CD8-positive, alpha-beta memory T cell (primary cell): ENCODE data around the gene PIBF1. TPM values are rescaled to one million over a fixed set of nuclear protein-coding genes. Genes with fewer than 3 reads are reported as not detected.
A peak's percentile ranks its signal among the peaks of the same experiment; 100 is the strongest.
"Not testable (repeated sequence)": the region's sequence is repeated elsewhere in the genome, so short reads cannot be mapped to it uniquely, and the experiment has no call there.

Source experiments
- CTCF ChIA-PET: fragments of 350-600 bp; sonication (Branson Sonifier 250); formaldehyde crosslinking; loops from one replicate; lab custom pipeline; 2021; ENCODE audit warnings: antibody characterized with exemption; lab: Charles Lee
- POLR2A ChIA-PET: fragments of 350-600 bp; sonication (Branson Sonifier 250); formaldehyde crosslinking; loops from one replicate; lab custom pipeline; 2021; ENCODE audit warnings: antibody characterized with exemption; lab: Charles Lee
- DNase-seq, 5 donors: peaks; one replicate each; pipeline versions ENCODE4 v3.0.0 to v3.0.0-alpha.2; 2020 to 2022; ENCODE audit warnings: mixed read lengths in 1 of 5
- H3K27ac ChIP-seq: one replicate; pipeline ENCODE4 v1.7.0; 2013; ENCODE audit warnings: low read depth, mild to moderate bottlenecking, low read length, moderate library complexity
- H3K27me3 ChIP-seq: 2 replicates; pipeline ENCODE4 v1.7.0; 2013; ENCODE audit warnings: low read length, mild to moderate bottlenecking; ENCODE audit not compliant: insufficient read depth, poor library complexity, severe bottlenecking
- H3K36me3 ChIP-seq: 2 replicates; pipeline ENCODE4 v1.7.0; 2013; ENCODE audit warnings: mild to moderate bottlenecking, low read length, moderate library complexity; ENCODE audit not compliant: insufficient read depth
- H3K4me1 ChIP-seq: 2 replicates; pipeline ENCODE4 v1.7.0; 2013; ENCODE audit warnings: mild to moderate bottlenecking, low read length, moderate library complexity; ENCODE audit not compliant: insufficient read depth
- H3K4me3 ChIP-seq: 2 replicates; pipeline ENCODE4 v1.7.0; 2013; ENCODE audit warnings: mild to moderate bottlenecking, low read length
- H3K9me3 ChIP-seq: 2 replicates; pipeline ENCODE4 v1.7.0; 2013; ENCODE audit warnings: mild to moderate bottlenecking, low read length
- H3K27ac Mint-ChIP-seq, 8 donors: one replicate each; pipeline ENCODE4 v1.8.0; 2020 to 2021; ENCODE audit warnings: mixed read lengths in 8 of 8, mild to moderate bottlenecking in 6 of 8, inconsistent platforms in 3 of 8, moderate library complexity in 3 of 8
- H3K27me3 Mint-ChIP-seq, 2 donors: one replicate each; pipeline ENCODE4 v1.8.0; 2020 to 2021; ENCODE audit warnings: mixed read lengths in 2 of 2, mild to moderate bottlenecking in 1 of 2, moderate library complexity in 1 of 2
- H3K36me3 Mint-ChIP-seq, 3 donors: one replicate each; pipeline ENCODE4 v1.8.0; 2020 to 2021; ENCODE audit warnings: mixed read lengths in 3 of 3, inconsistent platforms in 1 of 3, mild to moderate bottlenecking in 1 of 3
- H3K4me1 Mint-ChIP-seq, 3 donors: one replicate each; pipeline ENCODE4 v1.8.0; 2020 to 2021; ENCODE audit warnings: mixed read lengths in 3 of 3, inconsistent platforms in 1 of 3, mild to moderate bottlenecking in 1 of 3
- H3K4me3 Mint-ChIP-seq, 7 donors: one replicate each; pipeline ENCODE4 v1.8.0; 2020 to 2021; ENCODE audit warnings: mixed read lengths in 7 of 7, mild to moderate bottlenecking in 6 of 7, moderate library complexity in 4 of 7, inconsistent platforms in 2 of 7
- H3K9me3 Mint-ChIP-seq, 5 donors: one replicate each; pipeline ENCODE4 v1.8.0; 2020 to 2022; ENCODE audit warnings: mixed read lengths in 5 of 5, mild to moderate bottlenecking in 3 of 5, moderate library complexity in 2 of 5, inconsistent platforms in 1 of 5
- polyA plus RNA-seq: library from polyadenylated mRNA; unstranded; fragments of 300-500 nt; fragmentation: Illumina TruSeq; gene quantifications from one replicate; pipeline ENCODE4 v1.2.3, GENCODE V29; 2021
- total RNA-seq, 2 experiments: library from RNA; stranded (reverse); gene quantifications; one replicate each; pipeline ENCODE4 v1.2.3, GENCODE V29; 2021

Gene PIBF1
- total and polyA plus RNA-seq, 3 experiments from 2014 or later = 17.7 to 21.7 (median 20.2) TPM

DNA sequence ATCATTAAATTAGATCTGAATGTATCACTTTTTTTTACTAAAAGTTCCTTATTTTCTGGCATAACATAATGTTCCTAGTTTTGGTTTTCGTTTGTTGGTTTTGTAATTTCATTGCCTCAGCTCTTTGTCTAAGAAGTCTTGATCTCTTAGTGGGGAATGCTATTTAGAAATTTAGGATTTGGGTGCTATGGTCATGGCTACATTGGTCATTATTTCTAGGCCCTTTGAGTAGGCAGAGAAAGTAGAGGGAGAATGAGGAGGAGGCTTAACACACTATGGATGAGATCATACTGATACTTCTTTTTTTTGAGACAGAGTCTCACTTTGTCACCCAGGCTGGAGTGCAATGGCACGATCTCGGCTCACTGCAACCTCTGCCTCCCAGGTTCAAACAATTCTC lies 41.8 kb downstream of the PIBF1 start:
- H3K9me3 Mint-ChIP-seq = no peaks in the 10 kb centered on the region
- H3K27ac Mint-ChIP-seq = peak overlapping the region in 3 of 8 donors; percentile 35 to 89 (median 66)
- H3K9me3 ChIP-seq = no peaks in the 10 kb centered on the region
- CTCF ChIA-PET = no interaction called here
- H3K27me3 Mint-ChIP-seq = no peaks in the 10 kb centered on the region
- H3K4me3 Mint-ChIP-seq = no peak overlapping the region
- POLR2A ChIA-PET = no interaction called here
- peaks cover 9 to 20% (median 13%) of the 10 kb centered on the region in 3 donors for H3K4me1 Mint-ChIP-seq
- H3K4me1 ChIP-seq = no peaks in the 10 kb centered on the region
- H3K36me3 ChIP-seq = peaks cover 8% of the 10 kb centered on the region
- no peaks in the 10 kb centered on the region for H3K27me3 ChIP-seq
- peaks cover 19 to 67% (median 23%) of the 10 kb centered on the region in 3 donors for H3K36me3 Mint-ChIP-seq
- H3K4me3 ChIP-seq = no peak overlapping the region
- no peak overlapping the region for H3K27ac ChIP-seq
- no peak for DNase-seq

DNA sequence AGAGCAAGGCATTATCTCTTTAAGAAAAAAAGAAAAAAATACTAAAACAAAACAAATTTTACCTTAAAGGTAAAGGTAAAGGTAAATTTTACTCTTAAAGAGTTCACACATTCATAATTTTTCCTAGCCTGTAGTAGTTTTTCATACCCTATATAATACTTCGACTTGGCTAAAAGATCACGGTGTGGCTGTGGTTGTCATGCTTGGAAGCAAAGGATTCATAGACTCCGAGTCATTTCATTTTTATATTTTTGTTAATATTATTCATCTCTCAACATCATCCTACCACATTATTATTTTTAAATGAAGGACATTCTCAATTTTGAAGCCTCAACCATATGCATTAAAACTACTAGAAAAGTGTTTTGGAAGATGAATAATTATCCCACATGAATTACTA lies 52.7 kb downstream of the PIBF1 start:
- no peak overlapping the region for H3K4me3 ChIP-seq
- no peak for DNase-seq
- no peaks in the 10 kb centered on the region for H3K27me3 ChIP-seq
- Mint-ChIP-seq H3K27ac (no peak overlapping the region), H3K27me3 (no peaks in the 10 kb centered on the region), H3K4me1 (peaks cover 28 to 35% (median 32%) of the 10 kb centered on the region in 3 donors), H3K9me3 (peaks cover 0 to 1% (median 0%) of the 10 kb centered on the region in 5 donors), H3K4me3 (no peak overlapping the region), H3K36me3 (peaks cover 14 to 59% (median 22%) of the 10 kb centered on the region in 3 donors)
- H3K27ac ChIP-seq = no peak overlapping the region
- no peaks in the 10 kb centered on the region for H3K9me3 ChIP-seq
- CTCF ChIA-PET = no interaction called here
- POLR2A ChIA-PET = no interaction called here
- no peaks in the 10 kb centered on the region for H3K36me3 ChIP-seq
- H3K4me1 ChIP-seq = no peaks in the 10 kb centered on the region

DNA sequence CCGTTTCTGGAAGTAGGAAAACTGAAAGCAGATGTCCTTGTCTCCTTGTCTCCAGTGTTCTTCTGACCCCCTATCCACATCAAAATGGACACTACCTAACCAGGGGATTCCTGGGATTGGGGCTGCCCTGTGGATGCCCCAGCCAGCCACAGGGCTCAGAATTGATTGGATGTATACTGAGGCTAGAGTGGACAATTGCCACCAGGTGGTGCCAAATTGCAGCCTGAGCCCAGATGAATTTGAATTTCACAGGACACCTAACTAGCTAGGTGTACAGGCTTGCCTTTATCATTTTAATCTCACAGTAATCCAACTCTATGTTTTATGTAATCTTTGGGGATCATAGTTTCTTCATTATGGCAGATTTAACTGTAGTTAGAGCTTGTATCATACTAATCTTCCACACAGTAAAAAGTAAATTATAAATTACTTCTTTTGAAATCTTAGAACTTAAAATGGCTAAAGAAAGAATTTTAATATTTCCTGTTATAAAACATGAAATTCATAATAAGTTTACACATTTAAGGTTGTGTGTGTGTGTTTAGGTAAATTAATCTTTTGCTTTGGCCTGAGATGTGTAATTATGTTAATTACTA lies 58.0 kb downstream of the PIBF1 start:
- H3K36me3 ChIP-seq = no peaks in the 10 kb centered on the region
- CTCF ChIA-PET = interaction anchor here (0.9 kb wide), 1 partner anchor 12 kb away, joined by 3 read pairs; no protein-coding TSS in a partner anchor

DNA sequence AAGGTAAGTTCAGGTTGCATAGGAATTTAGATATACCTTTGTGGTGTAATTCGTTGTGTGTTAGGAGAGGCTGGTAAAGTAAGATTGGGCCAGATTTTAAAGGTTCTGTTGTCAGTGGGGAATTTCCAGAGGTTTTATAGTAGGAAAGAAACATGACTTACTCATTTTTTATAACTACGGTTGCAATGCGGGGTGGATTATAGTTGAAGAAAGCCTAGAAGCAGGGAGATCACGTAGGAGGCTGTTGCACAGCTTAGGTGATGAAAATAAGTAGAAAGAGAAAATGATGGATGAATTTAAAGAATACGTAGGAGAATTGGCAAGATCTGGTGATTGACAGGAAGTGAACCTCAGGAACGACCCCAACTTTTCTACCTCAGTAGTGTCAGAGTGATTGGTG lies 61.1 kb downstream of the PIBF1 start:
- ChIA-PET CTCF (interaction anchor here (1.2 kb wide), 1 partner anchor 13 kb away, joined by 3 read pairs; no protein-coding TSS in a partner anchor), POLR2A (no interaction called here)
- no peak for DNase-seq
- no peak overlapping the region for H3K4me3 ChIP-seq
- H3K9me3 Mint-ChIP-seq = no peaks in the 10 kb centered on the region
- H3K4me1 ChIP-seq = no peaks in the 10 kb centered on the region
- no peak overlapping the region for H3K27ac ChIP-seq
- peaks cover 0 to 1% (median 0%) of the 10 kb centered on the region in 3 donors for H3K4me1 Mint-ChIP-seq
- peaks cover 4% of the 10 kb centered on the region for H3K36me3 ChIP-seq
- no peaks in the 10 kb centered on the region for H3K27me3 ChIP-seq
- peaks cover 0 to 1% of the 10 kb centered on the region in 2 donors for H3K27me3 Mint-ChIP-seq
- H3K27ac Mint-ChIP-seq = peak overlapping the region in 2 of 8 donors; percentile 18 to 45
- no peak overlapping the region for H3K4me3 Mint-ChIP-seq
- no peaks in the 10 kb centered on the region for H3K9me3 ChIP-seq
- H3K36me3 Mint-ChIP-seq = peaks cover 29 to 53% (median 31%) of the 10 kb centered on the region in 3 donors

More for the DNA sequence above, 58.0 kb downstream of the PIBF1 start:
- H3K4me3 Mint-ChIP-seq = no peak overlapping the region
- Histone ChIP-seq H3K4me3 (no peak overlapping the region), H3K27ac (no peak overlapping the region), H3K4me1 (no peaks in the 10 kb centered on the region), H3K27me3 (no peaks in the 10 kb centered on the region), H3K9me3 (no peaks in the 10 kb centered on the region)
- H3K36me3 Mint-ChIP-seq = peaks cover 7 to 37% (median 13%) of the 10 kb centered on the region in 3 donors
- peak in 2 of 5 donors; percentile 2 to 14 for DNase-seq
- H3K27me3 Mint-ChIP-seq = peaks cover 0 to 1% of the 10 kb centered on the region in 2 donors
- POLR2A ChIA-PET = no interaction called here
- no peaks in the 10 kb centered on the region for H3K9me3 Mint-ChIP-seq
- no peak overlapping the region for H3K27ac Mint-ChIP-seq
- H3K4me1 Mint-ChIP-seq = peaks cover 0 to 1% (median 0%) of the 10 kb centered on the region in 3 donors

DNA sequence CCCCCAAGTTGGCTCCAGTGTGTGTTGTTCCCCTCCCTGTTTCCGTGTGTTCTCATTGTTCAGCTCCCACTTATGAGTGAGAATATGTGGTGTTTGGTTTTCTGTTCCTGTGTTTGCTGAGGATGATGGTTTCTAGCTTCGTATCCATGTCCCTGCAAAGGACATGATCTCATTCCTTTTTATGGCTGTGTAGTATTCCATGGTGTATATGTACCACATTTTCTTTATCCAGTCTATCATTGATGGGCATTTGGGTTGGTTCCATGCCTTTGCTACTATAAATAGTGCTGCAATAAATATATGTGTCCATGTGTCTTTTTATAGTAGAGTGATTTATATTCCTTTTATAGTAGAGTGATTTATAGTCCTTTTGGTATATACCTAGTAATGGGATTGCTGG lies 63.2 kb downstream of the PIBF1 start:
- H3K4me1 Mint-ChIP-seq, H3K27ac ChIP-seq, POLR2A ChIA-PET, H3K36me3 ChIP-seq, H3K27ac Mint-ChIP-seq, CTCF ChIA-PET, H3K4me1 ChIP-seq, DNase-seq, H3K9me3 ChIP-seq, H3K27me3 Mint-ChIP-seq, H3K4me3 Mint-ChIP-seq, H3K27me3 ChIP-seq, H3K9me3 Mint-ChIP-seq, H3K4me3 ChIP-seq: not testable (repeated sequence)
- H3K36me3 Mint-ChIP-seq = peaks cover 30 to 60% (median 32%) of the 10 kb centered on the region in 3 donors

DNA sequence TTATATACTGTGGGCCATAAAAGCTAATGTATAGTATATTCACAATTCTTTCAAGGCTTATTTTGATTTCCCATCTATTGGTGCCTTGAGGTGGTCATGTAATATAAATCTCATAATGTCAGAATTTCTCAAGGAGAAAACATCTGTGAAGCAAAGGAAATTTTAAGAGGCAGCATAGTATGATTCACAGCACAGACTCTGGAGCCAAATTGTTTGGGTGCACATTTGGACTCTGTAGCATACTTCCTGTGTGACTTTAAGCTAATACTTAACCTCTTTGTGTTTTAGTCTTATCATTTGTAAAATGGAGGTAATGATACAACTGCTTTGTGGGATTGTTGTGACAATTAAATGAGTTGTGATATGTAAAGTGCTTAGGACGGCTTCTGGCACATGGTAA lies 67.6 kb downstream of the PIBF1 start:
- DNase-seq = no peak
- Mint-ChIP-seq H3K27ac (no peak overlapping the region), H3K4me1 (no peaks in the 10 kb centered on the region), H3K4me3 (no peak overlapping the region), H3K9me3 (no peaks in the 10 kb centered on the region), H3K36me3 (peaks cover 31 to 73% (median 40%) of the 10 kb centered on the region in 3 donors), H3K27me3 (no peaks in the 10 kb centered on the region)
- Histone ChIP-seq H3K27ac (no peak overlapping the region), H3K36me3 (peaks cover 4% of the 10 kb centered on the region), H3K4me3 (no peak overlapping the region), H3K9me3 (no peaks in the 10 kb centered on the region), H3K4me1 (no peaks in the 10 kb centered on the region), H3K27me3 (no peaks in the 10 kb centered on the region)
- ChIA-PET CTCF (no interaction called here), POLR2A (no interaction called here)

DNA sequence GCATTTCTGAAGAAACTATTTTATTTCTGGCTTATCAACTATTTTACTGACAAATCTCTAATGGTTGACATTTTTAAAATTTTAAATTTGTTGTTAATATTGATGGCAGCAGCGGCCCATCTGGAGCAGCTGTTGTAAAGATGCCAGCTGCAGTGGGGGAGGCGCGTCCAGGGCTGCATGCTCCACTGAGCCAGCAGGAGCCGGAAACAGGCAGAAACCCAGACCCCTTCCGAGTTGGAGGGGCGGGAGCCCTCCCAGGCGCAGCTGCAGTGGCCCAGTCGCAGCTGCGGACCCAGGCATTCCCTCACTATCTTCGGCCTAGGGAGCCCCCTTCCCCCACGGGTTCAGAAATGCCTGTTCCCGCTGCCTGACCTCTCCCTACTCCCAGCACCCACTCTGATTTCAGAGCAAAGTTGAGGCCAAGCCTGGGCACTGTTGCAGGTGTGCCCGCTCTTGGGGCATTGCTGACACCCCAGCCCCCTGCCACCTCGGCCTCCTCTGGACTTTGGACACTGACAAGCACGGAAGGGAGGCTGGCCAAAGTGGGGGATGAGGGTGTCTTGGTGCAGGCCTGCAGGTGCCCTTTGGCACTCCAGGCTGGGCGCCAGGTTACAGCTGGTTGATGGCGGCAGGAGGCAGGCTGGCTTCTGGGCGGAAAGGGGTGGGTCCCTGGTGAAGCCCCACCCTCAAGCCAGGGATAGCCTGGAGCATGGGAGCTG lies 69.2 kb downstream of the PIBF1 start:
- Histone ChIP-seq H3K9me3 (no peaks in the 10 kb centered on the region), H3K36me3 (peaks cover 4% of the 10 kb centered on the region), H3K27ac (no peak overlapping the region), H3K4me1 (no peaks in the 10 kb centered on the region), H3K4me3 (no peak overlapping the region), H3K27me3 (no peaks in the 10 kb centered on the region)
- no peak for DNase-seq
- H3K27me3 Mint-ChIP-seq = no peaks in the 10 kb centered on the region
- no peak overlapping the region for H3K27ac Mint-ChIP-seq
- ChIA-PET CTCF (interaction anchor here (0.7 kb wide), 1 partner anchor 11 kb away, joined by 3 read pairs; no protein-coding TSS in a partner anchor), POLR2A (no interaction called here)
- no peaks in the 10 kb centered on the region for H3K4me1 Mint-ChIP-seq
- no peaks in the 10 kb centered on the region for H3K9me3 Mint-ChIP-seq
- H3K4me3 Mint-ChIP-seq = no peak overlapping the region
- H3K36me3 Mint-ChIP-seq = peaks cover 21 to 72% (median 32%) of the 10 kb centered on the region in 3 donors

DNA sequence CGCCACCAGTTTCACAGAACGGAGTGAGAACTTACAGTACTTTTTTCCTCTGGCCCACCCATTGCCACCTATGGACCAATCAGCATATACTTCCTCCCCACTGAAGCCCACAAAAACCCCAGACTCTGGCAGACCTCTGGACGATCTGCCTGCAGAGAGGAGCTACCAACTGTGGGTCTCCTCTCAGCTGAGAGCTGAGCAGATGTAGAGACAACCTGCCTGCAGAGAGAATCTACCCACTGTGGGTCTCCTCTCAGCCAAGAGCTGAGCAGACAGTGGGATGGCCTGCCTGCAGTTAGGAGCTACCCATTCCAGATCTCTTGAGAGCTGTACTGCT lies 69.7 kb downstream of the PIBF1 start:
- H3K9me3 Mint-ChIP-seq = no peaks in the 10 kb centered on the region
- no peaks in the 10 kb centered on the region for H3K27me3 Mint-ChIP-seq
- Histone ChIP-seq H3K27me3 (no peaks in the 10 kb centered on the region), H3K36me3 (peaks cover 4% of the 10 kb centered on the region), H3K27ac (no peak overlapping the region), H3K4me1 (no peaks in the 10 kb centered on the region), H3K4me3 (no peak overlapping the region), H3K9me3 (no peaks in the 10 kb centered on the region)
- no peak overlapping the region for H3K27ac Mint-ChIP-seq
- ChIA-PET POLR2A (no interaction called here), CTCF (interaction anchor here (0.7 kb wide), 1 partner anchor 12 kb away, joined by 3 read pairs; no protein-coding TSS in a partner anchor)
- peaks cover 17 to 69% (median 29%) of the 10 kb centered on the region in 3 donors for H3K36me3 Mint-ChIP-seq
- no peak overlapping the region for H3K4me3 Mint-ChIP-seq
- H3K4me1 Mint-ChIP-seq = no peaks in the 10 kb centered on the region
- no peak for DNase-seq
